SHP77 treated with DMSO at 0.1 percent for 48 hours (cell line): ENCODE measurements around the gene ZNF557.
A peak's percentile ranks its signal among the peaks of the same experiment; 100 is the strongest.
"Not testable (repeated sequence)": the region's sequence is repeated elsewhere in the genome, so short reads cannot be mapped to it uniquely, and the experiment has no call there.

Source experiments
- DNase-seq: peaks from one replicate; lab custom pipeline; 2025; lab: John Stamatoyannopoulos, UW

Gene ZNF557

GRCh38 chr19:7069042-7069903 lies at the start of gene ZNF557:
TSS of gene ZNF557 (plus strand) at chr19:7069703. CDS start at chr19:7075075, 5,372 bp downstream.
- DNase-seq = peak; percentile 82

DNA sequence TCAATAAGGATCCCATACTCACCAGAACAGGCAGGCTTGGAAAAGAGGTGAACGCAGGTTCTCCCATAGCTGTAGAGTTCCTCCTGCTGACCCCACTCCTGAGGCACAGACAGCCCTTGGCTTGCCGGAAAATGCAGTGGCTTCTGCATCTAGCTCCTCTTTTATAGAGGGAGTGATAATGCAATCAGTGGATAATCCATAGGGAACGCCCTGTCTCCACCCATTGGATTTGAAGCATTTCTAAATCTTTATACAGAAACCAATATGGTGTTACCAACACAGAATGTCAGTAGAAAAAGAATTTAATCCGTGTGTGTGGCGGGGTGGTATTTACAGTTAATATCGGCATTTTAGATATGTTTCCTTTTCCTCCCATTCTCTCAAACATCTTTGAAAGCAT lies 48.2 kb upstream of the ZNF557 start, which contains the start of gene MBD3L2B:
TSS of gene MBD3L2B (minus strand) at position 101 of the 400 bp plus-strand sequence. CDS start at position 67, 34 bp downstream.
- DNase-seq = not testable (repeated sequence)

GRCh38 chr19:7028790-7029189 lies 40.7 kb upstream of the ZNF557 start:
- not testable (repeated sequence) for DNase-seq

DNA sequence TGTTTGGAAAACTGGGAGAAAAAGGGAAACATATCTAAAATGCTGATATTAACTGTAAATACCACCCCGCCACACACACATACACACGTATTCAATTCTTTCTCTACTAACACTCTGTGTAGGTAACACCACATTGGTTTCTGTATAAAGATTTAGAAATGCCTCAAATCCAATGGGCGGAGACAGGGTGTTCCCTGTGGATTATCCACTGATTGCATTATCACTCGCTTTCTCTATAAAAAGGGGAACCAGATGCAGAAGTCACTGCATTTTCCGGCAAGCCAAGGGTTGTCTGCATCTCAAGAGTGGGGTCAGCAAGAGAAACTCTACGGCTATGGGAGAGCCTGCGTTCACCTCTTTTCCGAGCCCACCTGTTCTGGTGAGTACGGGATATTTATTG lies 39.2 kb upstream of the ZNF557 start, which contains the start of gene MBD3L5:
TSS of gene MBD3L5 (plus strand) at position 301 of the 400 bp plus-strand sequence. CDS start at position 335, 34 bp downstream.
- DNase-seq = not testable (repeated sequence)

- not testable (repeated sequence) for DNase-seq
Measured at GRCh38 chr19:7040079-7040478, 29.4 kb upstream of the ZNF557 start, which contains the start of gene MBD3L4. TSS of gene MBD3L4 (minus strand) at chr19:7040179. CDS start at chr19:7040144, 35 bp downstream.

- DNase-seq = not testable (repeated sequence)
Measured at GRCh38 chr19:7041563-7041962, 27.9 kb upstream of the ZNF557 start.

GRCh38 chr19:7049021-7049420 lies 20.5 kb upstream of the ZNF557 start, which contains the start of gene MBD3L2:
TSS of gene MBD3L2 (plus strand) at chr19:7049321. CDS start at chr19:7049374, 53 bp downstream.
- DNase-seq = not testable (repeated sequence)

- DNase-seq = not testable (repeated sequence)
Measured at GRCh38 chr19:7051421-7051820, 18.1 kb upstream of the ZNF557 start.

DNA sequence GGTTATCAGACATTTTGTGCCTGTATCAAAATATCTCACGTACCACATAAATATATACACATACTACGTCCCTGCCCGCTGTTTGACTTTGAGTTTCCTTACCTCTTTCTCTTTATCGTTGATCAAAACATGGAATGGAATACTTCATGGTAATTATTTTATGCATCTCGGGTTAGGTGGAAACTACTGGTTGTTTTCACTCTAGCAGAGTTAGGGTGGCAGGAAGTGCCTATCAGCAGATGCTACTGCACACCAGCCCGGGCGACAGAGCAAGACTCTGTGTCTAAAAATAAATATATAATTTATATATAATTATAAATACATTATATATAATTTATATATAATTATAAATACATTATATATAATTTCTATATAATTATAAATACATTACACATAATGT lies 16.6 kb upstream of the ZNF557 start:
- not testable (repeated sequence) for DNase-seq

DNA sequence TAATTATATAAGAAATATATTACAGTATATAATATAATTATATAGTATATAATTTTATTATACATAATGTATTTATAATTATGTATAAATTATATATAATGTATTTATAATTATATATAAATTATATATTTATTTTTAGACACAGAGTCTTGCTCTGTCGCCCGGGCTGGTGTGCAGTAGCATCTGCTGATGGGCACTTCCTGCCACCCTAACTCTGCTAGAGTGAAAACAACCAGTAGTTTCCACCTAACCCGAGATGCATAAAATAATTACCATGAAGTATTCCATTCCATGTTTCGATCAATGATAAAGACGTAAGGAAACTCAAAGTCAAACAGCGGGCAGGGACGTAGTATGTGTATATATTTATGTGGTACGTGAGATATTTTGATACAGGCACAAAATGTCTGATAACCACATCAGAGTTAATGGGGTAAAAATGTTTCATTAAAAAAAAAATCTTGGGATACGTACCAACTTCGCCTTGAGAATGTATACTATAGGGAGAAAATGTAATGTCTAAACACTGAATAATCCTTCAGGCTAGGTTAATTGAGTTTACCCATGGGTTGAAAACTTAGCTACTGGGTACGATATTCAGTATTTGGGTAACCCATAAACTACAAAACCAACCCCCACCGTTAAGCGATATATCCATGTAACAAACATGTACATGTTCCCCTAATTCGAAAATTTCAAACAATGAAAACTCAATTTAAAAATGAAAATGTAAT lies 14.7 kb upstream of the ZNF557 start:
- DNase-seq = not testable (repeated sequence)

DNA sequence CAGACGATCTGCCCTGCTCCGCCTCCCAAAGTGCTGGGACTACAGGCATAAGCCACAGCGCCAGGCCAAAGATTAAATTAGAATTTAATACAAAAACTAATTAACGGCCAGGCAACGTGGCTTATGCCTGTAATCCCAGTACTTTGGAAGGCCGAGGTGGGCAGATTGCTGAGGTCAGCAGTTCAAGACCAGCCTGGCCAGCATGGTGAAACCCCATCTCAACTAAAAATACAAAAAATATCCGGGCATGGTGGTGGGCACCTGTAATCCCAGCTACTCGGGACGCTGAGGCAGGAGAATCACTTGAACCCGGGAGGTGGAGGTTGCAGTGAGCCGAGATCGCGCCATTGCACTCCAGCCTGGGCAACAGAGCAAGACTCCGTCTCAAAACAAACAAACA lies 13.8 kb upstream of the ZNF557 start:
- not testable (repeated sequence) for DNase-seq

- not testable (repeated sequence) for DNase-seq
Measured at GRCh38 chr19:7056371-7056770, 13.1 kb upstream of the ZNF557 start.

DNA sequence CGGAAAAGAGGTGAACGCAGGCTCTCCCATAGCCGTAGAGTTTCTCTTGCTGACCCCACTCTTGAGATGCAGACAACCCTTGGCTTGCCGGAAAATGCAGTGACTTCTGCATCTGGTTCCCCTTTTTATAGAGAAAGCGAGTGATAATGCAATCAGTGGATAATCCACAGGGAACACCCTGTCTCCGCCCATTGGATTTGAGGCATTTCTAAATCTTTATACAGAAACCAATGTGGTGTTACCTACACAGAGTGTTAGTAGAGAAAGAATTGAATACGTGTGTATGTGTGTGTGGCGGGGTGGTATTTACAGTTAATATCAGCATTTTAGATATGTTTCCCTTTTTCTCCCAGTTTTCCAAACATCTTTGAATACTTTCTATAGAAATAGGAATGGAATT lies 10.9 kb upstream of the ZNF557 start, which contains the start of gene MBD3L3:
TSS of gene MBD3L3 (minus strand) at position 101 of the 400 bp plus-strand sequence. CDS start at position 30, 71 bp downstream.
- not testable (repeated sequence) for DNase-seq

- not testable (repeated sequence) for DNase-seq
Measured at GRCh38 chr19:7059977-7060376, 9.5 kb upstream of the ZNF557 start.

DNA sequence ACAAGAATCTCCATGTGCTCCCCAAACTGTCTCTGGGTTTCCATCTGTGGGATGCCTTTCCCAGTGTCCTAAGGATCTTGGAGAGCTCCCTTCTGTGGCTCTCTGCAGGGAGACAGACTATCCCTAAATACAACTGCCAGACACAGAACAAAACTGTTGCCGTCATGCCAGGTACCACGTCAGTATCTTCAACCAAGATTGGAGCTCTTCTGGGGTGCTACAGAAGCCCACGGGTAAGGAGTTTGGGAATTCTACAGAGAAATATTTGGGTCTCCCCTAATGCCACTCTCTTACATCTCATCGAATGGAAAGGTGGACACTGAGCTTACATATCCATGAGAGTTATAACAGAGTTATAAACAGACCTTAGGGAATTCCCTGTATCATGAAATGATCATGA lies 6.2 kb upstream of the ZNF557 start:
- DNase-seq = no peak

DNA sequence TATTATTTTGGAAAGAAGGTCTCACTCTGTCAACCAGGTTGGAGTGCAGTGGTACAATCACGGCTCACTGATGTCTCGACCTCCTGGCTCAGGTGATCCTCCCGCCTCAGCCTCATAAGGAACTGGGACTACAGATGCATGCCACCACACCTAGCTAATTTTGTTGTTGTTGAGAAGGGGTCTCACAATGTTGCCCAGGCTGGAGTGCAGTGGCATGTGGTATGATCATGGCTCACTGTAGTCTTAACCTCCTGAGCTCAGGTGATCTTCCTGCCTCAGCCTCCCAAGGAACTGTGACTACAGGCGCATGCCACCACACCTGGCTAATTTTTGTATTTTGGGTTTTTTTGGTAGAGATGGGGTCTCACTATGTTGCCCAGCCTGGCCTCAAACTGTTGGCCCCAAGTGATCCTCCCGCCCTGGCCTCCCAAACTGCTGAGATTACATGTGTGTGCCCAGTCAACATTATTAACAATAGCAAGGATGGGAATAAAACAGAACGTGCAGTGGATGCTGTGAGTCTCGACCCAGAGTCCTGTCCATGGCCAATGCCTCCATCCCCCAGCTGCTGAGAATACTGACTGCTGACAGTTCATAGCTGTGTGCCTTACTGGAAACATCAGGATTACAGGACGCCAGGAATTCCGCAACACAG lies 5.6 kb upstream of the ZNF557 start:
- no peak for DNase-seq

DNA sequence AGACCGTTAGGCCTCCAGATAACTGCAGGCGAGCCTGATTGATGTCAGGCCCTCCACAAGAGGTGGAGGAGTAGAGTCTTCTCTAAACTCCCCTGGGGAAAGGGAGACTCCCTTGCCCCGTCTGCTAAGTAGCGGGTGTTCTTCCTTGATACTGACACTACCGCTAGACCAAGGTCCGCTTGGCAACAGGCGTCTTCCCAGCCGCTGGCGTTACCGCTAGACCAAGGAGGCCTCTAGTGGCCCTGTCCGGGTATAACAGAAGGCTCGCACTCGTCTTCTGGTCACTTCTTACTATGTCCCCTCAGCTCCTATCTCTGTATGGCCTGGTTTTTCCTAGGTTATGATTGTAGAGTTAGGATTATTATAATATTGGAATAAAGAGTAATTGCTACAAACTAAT lies 2.4 kb upstream of the ZNF557 start:
- peak; percentile 15 for DNase-seq

- DNase-seq = no peak
Measured at GRCh38 chr19:7067716-7068115, 1.8 kb upstream of the ZNF557 start.

- no peak for DNase-seq
Measured at GRCh38 chr19:7068599-7068998, 904 bp upstream of the ZNF557 start.

GRCh38 chr19:7069904-7070226 lies 362 bp downstream of the ZNF557 start:
- no peak for DNase-seq

- DNase-seq = no peak
Measured at GRCh38 chr19:7072541-7072940, 3.0 kb downstream of the ZNF557 start.
